Activated T-cell treated with anti-CD3 and anti-CD28 coated beads, Interleukin-2, amount 50 U/mL, for 1 hour (primary cell): ENCODE data around the gene PTPRD.
"Not testable (repeated sequence)": the region's sequence is repeated elsewhere in the genome, so short reads cannot be mapped to it uniquely, and the experiment has no call there.

Experiments
- DNase-seq: peaks from one replicate; pipeline ENCODE4 v3.0.0-alpha.2; 2020

The PTPRD gene

GRCh38 chr9:8946461-8946860 lies 1666.3 kb downstream of the PTPRD start:
- DNase-seq, result no peak

- DNase-seq, result no peak
These were observed 1669.4 kb downstream of the PTPRD start for GRCh38 chr9:8943392-8943791.

- DNase-seq, result no peak
These were observed 1672.2 kb downstream of the PTPRD start for GRCh38 chr9:8940650-8941049.

GRCh38 chr9:8926461-8926860 lies 1686.3 kb downstream of the PTPRD start:
- DNase-seq, result no peak

GRCh38 chr9:8924562-8924961 lies 1688.2 kb downstream of the PTPRD start:
- no peak for DNase-seq

DNA sequence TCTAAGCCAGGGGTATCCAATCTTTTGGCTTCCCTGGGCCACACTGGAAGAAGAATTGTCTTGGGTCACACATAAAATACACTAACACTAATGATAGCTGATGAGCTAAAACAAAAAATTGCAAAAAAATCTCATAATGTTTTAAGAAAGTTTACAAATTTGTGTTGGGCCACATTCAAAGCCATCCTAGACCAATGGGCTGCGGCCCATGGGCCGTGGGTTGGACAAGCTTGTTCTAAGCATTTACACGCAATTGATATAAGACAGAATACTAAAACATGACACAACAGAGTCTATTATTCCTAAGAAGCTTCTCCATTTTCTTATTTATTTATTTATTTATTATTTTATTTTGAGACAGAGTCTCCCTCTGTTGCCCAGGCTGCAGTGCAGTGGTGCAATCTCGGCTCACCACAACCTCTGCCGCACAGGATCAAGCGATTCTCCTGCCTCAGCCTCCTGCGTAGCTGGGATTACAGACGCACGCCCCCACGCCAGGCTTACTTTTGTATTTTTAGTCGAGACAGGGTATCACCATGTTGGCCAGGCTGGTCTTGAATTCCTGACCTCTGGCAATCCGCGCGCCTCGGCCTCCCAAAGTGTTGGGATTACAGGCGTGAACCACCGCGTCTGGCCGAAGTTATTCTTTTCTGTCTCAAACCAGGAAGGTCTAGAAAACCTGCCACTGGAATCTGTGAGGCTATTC lies 1692.2 kb downstream of the PTPRD start:
- DNase-seq, result not testable (repeated sequence)

GRCh38 chr9:8917956-8918739 lies 1694.7 kb downstream of the PTPRD start:
- no peak for DNase-seq

DNA sequence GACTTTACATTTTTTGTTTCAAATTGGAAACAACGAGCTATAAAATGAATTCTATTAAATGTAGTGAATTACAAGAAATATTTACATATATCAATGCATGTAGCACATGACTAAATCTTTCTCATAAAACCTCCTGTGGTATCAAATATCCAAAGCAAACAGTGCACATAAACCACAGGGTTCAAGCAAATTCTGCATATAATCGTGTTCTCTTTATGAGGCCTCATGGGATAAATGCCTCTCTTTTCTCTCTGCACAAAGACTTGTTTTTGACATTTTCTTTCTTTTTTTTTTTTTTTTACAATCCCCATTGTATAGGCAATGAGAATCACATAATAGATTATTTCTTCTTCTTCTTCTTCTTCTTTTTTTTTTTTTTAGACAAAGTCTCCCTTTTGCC lies 1696.0 kb downstream of the PTPRD start:
- DNase-seq, result no peak

- no peak for DNase-seq
These were observed 1704.9 kb downstream of the PTPRD start for GRCh38 chr9:8907868-8908267.

GRCh38 chr9:8905731-8906130 lies 1707.1 kb downstream of the PTPRD start:
- DNase-seq, result no peak

DNA sequence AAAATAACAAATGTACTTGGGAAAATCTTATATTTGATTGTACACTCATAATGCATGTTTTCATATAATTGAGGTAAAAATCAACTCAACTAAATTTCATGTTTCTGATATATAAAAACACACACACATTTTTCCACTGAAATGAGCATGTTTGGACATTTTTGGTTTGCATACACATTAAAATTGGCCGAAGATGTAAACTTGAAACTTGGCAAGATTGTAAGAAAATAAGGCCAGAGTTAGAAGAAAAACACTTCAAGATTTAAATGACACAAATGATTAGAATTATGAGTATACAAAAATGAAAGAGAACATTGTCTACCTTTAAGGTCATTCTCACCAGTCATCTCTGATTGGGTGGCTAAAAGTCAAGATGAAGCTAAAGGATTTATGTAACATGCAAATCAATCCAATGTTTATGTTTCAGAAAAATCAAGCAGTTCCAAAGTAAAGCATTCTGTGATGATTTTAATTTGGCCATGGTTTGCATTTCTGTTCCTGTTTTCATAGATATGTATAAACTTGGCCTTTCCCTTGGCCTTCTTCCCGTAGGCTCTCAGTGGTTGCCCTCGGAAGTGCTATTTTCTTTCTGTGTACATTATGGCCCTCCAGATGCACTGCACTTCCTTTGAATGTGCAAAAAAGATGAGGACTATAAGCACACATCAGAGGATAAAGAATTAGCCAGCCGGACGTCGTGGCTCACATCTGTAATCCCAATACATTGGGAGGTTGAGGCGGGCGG lies 1707.9 kb downstream of the PTPRD start:
- no peak for DNase-seq

DNA sequence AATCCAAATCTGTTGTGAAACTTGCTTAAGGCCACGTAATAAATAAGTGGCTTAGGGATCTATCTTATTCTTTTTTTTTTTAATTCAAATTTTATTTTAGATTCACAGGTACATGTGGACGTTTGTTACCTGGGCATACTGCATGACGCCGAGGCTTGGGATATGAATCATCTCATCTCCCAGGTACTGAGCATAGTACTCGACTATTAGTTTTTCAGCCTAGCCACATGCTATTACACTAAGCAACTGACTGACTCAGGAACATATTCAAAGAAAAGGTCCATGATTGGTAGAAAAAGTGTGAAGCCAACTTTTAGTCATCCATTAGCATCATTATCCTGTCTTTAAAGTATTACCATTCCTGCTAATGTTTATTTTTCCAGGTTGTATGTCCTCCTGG lies 1709.7 kb downstream of the PTPRD start:
- DNase-seq, result no peak

DNA sequence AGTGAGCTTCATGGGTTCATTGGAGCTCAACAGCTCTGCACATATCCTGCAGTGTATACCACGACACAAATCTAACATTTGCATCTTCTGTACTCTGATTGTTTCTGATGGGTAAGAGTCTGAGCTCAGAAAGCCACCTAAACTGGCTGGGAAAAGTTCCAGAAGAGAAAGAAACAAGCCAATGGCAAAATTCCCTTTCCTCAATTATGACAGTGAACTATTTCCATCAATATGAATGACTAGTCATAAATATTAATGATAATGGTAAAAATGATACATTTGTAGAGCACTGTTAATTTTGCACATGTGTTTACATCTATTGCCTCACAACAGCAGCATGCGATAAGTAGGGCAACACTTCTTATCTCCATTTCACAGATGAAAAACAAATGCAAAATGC lies 1711.7 kb downstream of the PTPRD start:
- DNase-seq, result no peak

DNA sequence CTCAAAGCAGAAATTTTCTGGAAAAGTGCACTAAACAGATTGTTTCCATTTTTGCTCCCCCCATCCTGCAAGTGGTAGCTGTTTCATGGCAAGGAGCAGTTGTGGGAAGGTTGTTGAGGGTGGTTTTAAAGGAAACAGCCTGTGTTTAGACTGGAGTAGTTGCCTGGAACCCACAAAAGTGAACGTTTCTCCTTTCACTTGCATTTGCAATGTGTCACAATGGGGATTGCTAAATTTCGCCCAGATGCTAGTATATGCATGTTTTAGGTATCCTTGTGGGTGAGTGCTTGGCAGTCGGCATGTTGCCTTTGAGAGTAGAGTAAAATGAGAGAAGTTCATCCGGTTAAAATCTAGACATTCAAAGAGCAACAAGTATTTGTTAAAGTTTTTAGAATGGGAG lies 1713.3 kb downstream of the PTPRD start:
- DNase-seq, result no peak

GRCh38 chr9:8895861-8896224 lies 1717.0 kb downstream of the PTPRD start:
- no peak for DNase-seq

DNA sequence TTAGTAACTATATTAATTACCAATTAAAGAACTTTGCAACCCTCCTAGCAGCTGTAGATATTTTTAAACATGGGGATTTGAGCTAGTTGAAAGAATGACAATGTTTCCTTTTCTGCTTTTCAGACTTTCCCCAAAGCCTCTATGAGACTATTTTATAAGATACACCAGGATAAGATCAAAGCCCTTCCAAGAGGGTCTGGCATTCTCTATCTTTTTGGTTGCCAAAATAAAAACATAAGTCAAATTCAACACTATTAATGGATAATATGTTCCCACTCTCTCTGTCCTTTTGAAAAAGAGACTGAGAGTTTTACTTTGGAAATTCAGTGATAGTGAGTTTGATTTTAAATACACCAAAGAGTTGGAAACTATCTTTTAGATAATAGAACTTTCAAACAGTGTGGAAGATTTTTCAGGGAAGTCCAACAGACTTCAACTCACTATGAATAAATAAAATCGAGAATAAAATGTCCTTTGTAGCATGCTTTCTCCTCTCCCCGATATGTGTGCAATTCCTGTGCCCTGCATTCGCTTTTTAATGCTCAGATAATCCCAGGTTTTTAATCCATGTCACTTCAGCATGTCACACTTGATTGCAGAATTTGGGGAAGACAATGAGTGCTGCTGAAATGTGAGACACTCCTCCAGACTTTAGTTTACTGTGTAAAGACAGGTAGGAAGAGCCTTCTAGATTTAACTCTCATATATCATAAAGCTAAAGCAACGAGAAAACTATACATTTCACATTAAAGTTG lies 1717.5 kb downstream of the PTPRD start:
- no peak for DNase-seq

DNA sequence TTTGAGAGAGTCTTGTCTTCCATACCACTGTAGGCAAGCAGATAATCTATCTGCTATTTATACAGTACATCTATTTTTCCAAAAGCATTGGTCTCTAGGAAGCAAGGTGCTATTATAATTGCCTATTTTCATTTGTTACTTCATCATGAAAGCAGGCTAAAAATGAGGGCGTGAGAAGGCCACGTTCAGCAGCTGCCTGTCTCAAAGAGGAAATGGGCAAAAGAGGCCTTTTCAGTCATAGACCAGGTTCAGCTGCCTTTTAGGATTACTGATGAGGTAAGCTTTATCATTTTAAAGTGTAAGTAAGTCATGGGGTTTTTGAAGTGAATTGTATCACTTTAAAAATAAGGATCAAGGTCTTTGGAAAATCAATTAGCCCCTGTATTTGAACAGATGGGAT lies 1722.1 kb downstream of the PTPRD start:
- no peak for DNase-seq

DNA sequence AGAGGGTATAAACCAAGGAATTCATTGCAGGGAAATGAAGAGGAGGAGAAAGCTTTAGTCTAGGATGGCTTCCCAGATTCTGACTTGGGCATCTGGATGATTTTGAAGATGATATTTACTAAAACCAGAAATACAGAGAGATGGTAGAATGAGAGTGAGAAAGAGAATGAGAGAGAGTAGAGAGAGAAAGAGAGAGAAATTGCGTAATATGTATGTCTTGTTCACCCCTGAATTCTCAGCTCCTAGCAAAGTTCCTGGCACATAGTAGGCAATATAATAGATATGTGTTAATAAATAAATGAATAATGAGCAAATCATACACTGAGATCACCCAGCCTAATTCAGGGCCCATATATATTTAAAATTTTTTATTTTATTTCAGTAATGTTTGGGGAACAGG lies 1723.7 kb downstream of the PTPRD start:
- DNase-seq, result no peak

GRCh38 chr9:8888591-8888990 lies 1724.2 kb downstream of the PTPRD start:
- no peak for DNase-seq

DNA sequence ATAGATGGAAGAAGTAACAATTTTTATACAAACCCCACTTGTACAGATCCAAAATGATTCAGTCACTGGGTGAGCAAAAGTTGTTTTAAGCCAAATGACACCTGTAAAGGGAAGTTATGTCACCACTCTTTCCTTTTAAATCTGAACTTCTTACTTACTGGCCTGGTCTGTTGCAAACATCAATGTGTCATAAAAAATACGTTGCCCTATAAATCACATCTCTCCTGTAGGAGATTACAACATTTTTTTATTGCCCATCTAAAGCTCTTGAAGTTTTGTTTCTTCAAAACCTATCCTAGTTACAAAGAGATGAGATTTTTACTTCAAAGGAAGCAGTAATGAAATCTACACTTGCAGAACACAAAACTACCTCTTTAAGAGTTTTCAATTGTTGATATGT lies 1725.4 kb downstream of the PTPRD start:
- no peak for DNase-seq

GRCh38 chr9:8883321-8883720 lies 1729.5 kb downstream of the PTPRD start:
- no peak for DNase-seq

DNA sequence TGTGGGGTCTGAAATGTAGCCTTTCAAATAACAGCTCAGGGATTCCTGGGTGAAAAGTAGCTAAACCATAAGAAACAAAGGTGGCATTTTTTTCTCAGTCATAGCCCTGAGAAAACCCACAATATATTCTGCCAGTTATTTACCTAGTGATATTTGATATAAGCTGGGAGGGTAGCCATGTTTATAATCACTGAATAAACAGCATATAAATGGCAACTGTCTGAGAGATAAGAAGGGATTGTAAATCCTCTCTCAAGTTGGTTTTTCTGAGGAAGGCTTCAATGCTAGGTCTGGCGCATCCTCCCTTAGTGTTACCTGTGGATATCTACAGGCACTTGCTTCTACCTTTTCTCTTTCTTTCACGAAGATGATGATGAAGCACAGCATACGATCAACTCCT lies 1732.7 kb downstream of the PTPRD start:
- no peak for DNase-seq

DNA sequence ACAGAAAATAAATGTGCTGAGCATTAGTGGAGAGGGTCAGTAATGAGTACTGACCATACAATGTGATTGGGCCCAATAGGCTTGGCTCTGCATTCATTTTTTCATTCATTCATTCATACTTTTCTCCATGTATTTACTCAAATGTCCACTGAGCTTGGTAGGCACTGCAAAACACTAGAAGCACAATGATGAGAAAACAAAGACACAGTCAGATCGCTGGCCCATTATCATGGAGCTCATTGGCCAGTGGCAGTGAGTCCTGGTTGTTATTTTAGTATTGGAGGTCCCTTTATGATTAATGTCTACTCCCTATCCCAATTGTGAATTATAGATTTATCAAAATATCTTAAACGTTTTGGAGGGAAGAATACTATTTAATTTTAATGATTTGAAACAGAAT lies 1733.5 kb downstream of the PTPRD start:
- no peak for DNase-seq
